Activated T-helper 1 cell treated with anti-CD3 and anti-CD28 coated beads, Interleukin-12 subunit alpha, Interleukin-12 subunit beta, Interleukin-2, Interleukin-4 antibody, amounts not matched to agents 30 ng/mL and 10 ng/mL and 1 ng/mL, durations not matched to agents 14 hours and 24 hours and 36 hours (primary cell): ENCODE data around the gene TRIM2. TPM values are rescaled to one million over a fixed set of nuclear protein-coding genes. Genes with fewer than 3 reads are reported as not detected.

Experiments
- DNase-seq: peaks from one replicate; pipeline ENCODE4 v3.0.0; 2021; ENCODE audit warnings: low spot score
- H3K27ac Mint-ChIP-seq: one replicate; pipeline ENCODE4 v1.8.0; 2021; ENCODE audit warnings: mild to moderate bottlenecking, mixed read lengths
- H3K27me3 Mint-ChIP-seq: one replicate; pipeline ENCODE4 v1.8.0; 2022; ENCODE audit warnings: mild to moderate bottlenecking, moderate library complexity, mixed read lengths; ENCODE audit not compliant: insufficient read depth
- H3K36me3 Mint-ChIP-seq: one replicate; pipeline ENCODE4 v1.8.0; 2021; ENCODE audit warnings: low read depth, mixed read lengths
- H3K4me1 Mint-ChIP-seq: one replicate; pipeline ENCODE4 v1.8.0; 2021; ENCODE audit warnings: low read depth, mixed read lengths
- H3K4me3 Mint-ChIP-seq: one replicate; pipeline ENCODE4 v1.8.0; 2021; ENCODE audit warnings: mild to moderate bottlenecking, moderate library complexity, mixed read lengths
- H3K9me3 Mint-ChIP-seq: one replicate; pipeline ENCODE4 v1.8.0; 2021; ENCODE audit warnings: mixed read lengths
- intact Hi-C: fragments of 100-400 bp; cut with micrococcal nuclease; formaldehyde crosslinking; loops from one replicate; pipeline ENCODE4 v1.15.1; 2024
- total RNA-seq: library from RNA; stranded (reverse); gene quantifications from 2 replicates; pipeline ENCODE4 v1.2.3, GENCODE V29; 2022

The TRIM2 gene
- total RNA-seq, 1 donor from 2014 or later, result 0.16 TPM

- no peaks in the 10 kb centered on the region for H3K9me3 Mint-ChIP-seq
- no peak overlapping the region for H3K4me3 Mint-ChIP-seq
- no peak overlapping the region for H3K27ac Mint-ChIP-seq
- no peaks in the 10 kb centered on the region for H3K4me1 Mint-ChIP-seq
- DNase-seq, result no peak
- intact Hi-C loops, result no loop called here
- H3K36me3 Mint-ChIP-seq, result no peaks in the 10 kb centered on the region
- H3K27me3 Mint-ChIP-seq, result peaks cover 8% of the 10 kb centered on the region
Measured at GRCh38 chr4:153265306-153266047, 61.2 kb downstream of the TRIM2 start.

- no peak overlapping the region for H3K27ac Mint-ChIP-seq
- no peaks in the 10 kb centered on the region for H3K36me3 Mint-ChIP-seq
- H3K9me3 Mint-ChIP-seq, result no peaks in the 10 kb centered on the region
- no peak overlapping the region for H3K4me3 Mint-ChIP-seq
- H3K4me1 Mint-ChIP-seq, result no peaks in the 10 kb centered on the region
- no peak for DNase-seq
- intact Hi-C loops, result no loop called here
- no peaks in the 10 kb centered on the region for H3K27me3 Mint-ChIP-seq
Measured at GRCh38 chr4:153266988-153267387, 62.7 kb downstream of the TRIM2 start.

- Mint-ChIP-seq H3K9me3 (no peaks in the 10 kb centered on the region), H3K27ac (no peak overlapping the region), H3K36me3 (no peaks in the 10 kb centered on the region), H3K4me3 (no peak overlapping the region), H3K27me3 (no peaks in the 10 kb centered on the region), H3K4me1 (no peaks in the 10 kb centered on the region)
- intact Hi-C loops, result no loop called here
- DNase-seq, result no peak
Measured at GRCh38 chr4:153267890-153268289, 63.6 kb downstream of the TRIM2 start.

GRCh38 chr4:153268295-153268694, 64.1 kb downstream of the TRIM2 start:
- no peak for DNase-seq
- intact Hi-C loops, result no loop called here
- Mint-ChIP-seq H3K9me3 (no peaks in the 10 kb centered on the region), H3K4me3 (no peak overlapping the region), H3K4me1 (no peaks in the 10 kb centered on the region), H3K27me3 (no peaks in the 10 kb centered on the region), H3K36me3 (no peaks in the 10 kb centered on the region), H3K27ac (no peak overlapping the region)

- Mint-ChIP-seq H3K4me1 (no peaks in the 10 kb centered on the region), H3K9me3 (no peaks in the 10 kb centered on the region), H3K27ac (no peak overlapping the region), H3K36me3 (no peaks in the 10 kb centered on the region), H3K27me3 (no peaks in the 10 kb centered on the region), H3K4me3 (no peak overlapping the region)
- intact Hi-C loops, result no loop called here
- no peak for DNase-seq
Measured at GRCh38 chr4:153269218-153269990, 65.2 kb downstream of the TRIM2 start.

- H3K27me3 Mint-ChIP-seq, result no peaks in the 10 kb centered on the region
- H3K4me1 Mint-ChIP-seq, result no peaks in the 10 kb centered on the region
- H3K27ac Mint-ChIP-seq, result no peak overlapping the region
- H3K4me3 Mint-ChIP-seq, result no peak overlapping the region
- DNase-seq, result no peak
- no peaks in the 10 kb centered on the region for H3K36me3 Mint-ChIP-seq
- intact Hi-C loops, result no loop called here
- no peaks in the 10 kb centered on the region for H3K9me3 Mint-ChIP-seq
Measured at GRCh38 chr4:153270361-153270760, 66.1 kb downstream of the TRIM2 start.

GRCh38 chr4:153271820-153272219, 67.6 kb downstream of the TRIM2 start:
- Mint-ChIP-seq H3K4me1 (no peaks in the 10 kb centered on the region), H3K27me3 (no peaks in the 10 kb centered on the region), H3K9me3 (no peaks in the 10 kb centered on the region), H3K4me3 (no peak overlapping the region), H3K36me3 (no peaks in the 10 kb centered on the region), H3K27ac (no peak overlapping the region)
- intact Hi-C loops, result no loop called here
- no peak for DNase-seq

GRCh38 chr4:153273751-153274150, 69.5 kb downstream of the TRIM2 start:
- intact Hi-C loops, result no loop called here
- H3K4me1 Mint-ChIP-seq, result no peaks in the 10 kb centered on the region

GRCh38 chr4:153274967-153275366, 70.7 kb downstream of the TRIM2 start:
- Mint-ChIP-seq H3K4me3 (no peak overlapping the region), H3K4me1 (no peaks in the 10 kb centered on the region), H3K27ac (no peak overlapping the region), H3K27me3 (no peaks in the 10 kb centered on the region), H3K9me3 (no peaks in the 10 kb centered on the region), H3K36me3 (no peaks in the 10 kb centered on the region)
- intact Hi-C loops, result no loop called here
- no peak for DNase-seq

More at GRCh38 chr4:153273751-153274150, 69.5 kb downstream of the TRIM2 start:
- Mint-ChIP-seq H3K9me3 (no peaks in the 10 kb centered on the region), H3K4me3 (no peak overlapping the region), H3K36me3 (no peaks in the 10 kb centered on the region), H3K27me3 (no peaks in the 10 kb centered on the region), H3K27ac (no peak overlapping the region)
- no peak for DNase-seq

- no peak overlapping the region for H3K4me3 Mint-ChIP-seq
- DNase-seq, result no peak
- H3K9me3 Mint-ChIP-seq, result no peaks in the 10 kb centered on the region
- no peaks in the 10 kb centered on the region for H3K36me3 Mint-ChIP-seq
- intact Hi-C loops, result no loop called here
- H3K27me3 Mint-ChIP-seq, result no peaks in the 10 kb centered on the region
- no peak overlapping the region for H3K27ac Mint-ChIP-seq
- no peaks in the 10 kb centered on the region for H3K4me1 Mint-ChIP-seq
Measured at GRCh38 chr4:153275380-153276276, 71.4 kb downstream of the TRIM2 start.

GRCh38 chr4:153276971-153277370, 72.7 kb downstream of the TRIM2 start:
- Mint-ChIP-seq H3K9me3 (no peaks in the 10 kb centered on the region), H3K36me3 (no peaks in the 10 kb centered on the region), H3K4me1 (no peaks in the 10 kb centered on the region), H3K27me3 (no peaks in the 10 kb centered on the region), H3K4me3 (no peak overlapping the region), H3K27ac (no peak overlapping the region)
- intact Hi-C loops, result no loop called here
- no peak for DNase-seq

GRCh38 chr4:153281476-153281875, 77.2 kb downstream of the TRIM2 start:
- H3K36me3 Mint-ChIP-seq, result no peaks in the 10 kb centered on the region
- H3K27ac Mint-ChIP-seq, result no peak overlapping the region
- DNase-seq, result no peak
- H3K27me3 Mint-ChIP-seq, result no peaks in the 10 kb centered on the region
- H3K4me1 Mint-ChIP-seq, result no peaks in the 10 kb centered on the region
- H3K9me3 Mint-ChIP-seq, result peaks cover 4% of the 10 kb centered on the region
- no peak overlapping the region for H3K4me3 Mint-ChIP-seq
- intact Hi-C loops, result no loop called here

GRCh38 chr4:153282023-153282422, 77.8 kb downstream of the TRIM2 start:
- no peak overlapping the region for H3K4me3 Mint-ChIP-seq

More at GRCh38 chr4:153282023-153282422, 77.8 kb downstream of the TRIM2 start:
- no peak for DNase-seq
- Mint-ChIP-seq H3K27ac (no peak overlapping the region), H3K4me1 (no peaks in the 10 kb centered on the region), H3K9me3 (peaks cover 4% of the 10 kb centered on the region), H3K36me3 (no peaks in the 10 kb centered on the region), H3K27me3 (no peaks in the 10 kb centered on the region)
- intact Hi-C loops, result no loop called here
